Left lung (tissue), 10 donors: ENCODE data around the gene MAGEB17. TPM values are rescaled to one million over a fixed set of nuclear protein-coding genes. Genes with fewer than 3 reads are reported as not detected.

Source experiments
- ATAC-seq: fragments of 200-7000 bp; cut with Tn5 transposase; one replicate; pipeline ENCODE4 v1.9.1; 2020; ENCODE audit warnings: moderate library complexity
- DNase-seq, 4 donors: peaks; one replicate each; pipeline ENCODE4 v3.0.0-alpha.2; 2013 to 2020
- H3K27ac ChIP-seq, 2 donors: fragments of 200-600 bp; sonication (generic) in 1 of 2; one replicate each; pipeline versions ENCODE4 v1.5.0 to v1.8.0; 2020 to 2021
- H3K27me3 ChIP-seq, 2 donors: fragments of 200-600 bp; sonication (generic) in 1 of 2; one replicate each; pipeline versions ENCODE4 v1.5.0 to v1.8.0; 2020 to 2021
- H3K36me3 ChIP-seq, 2 donors: fragments of 200-600 bp; sonication (generic) in 1 of 2; one replicate each; pipeline versions ENCODE4 v1.5.0 to v1.8.0; 2020 to 2021
- H3K4me1 ChIP-seq, 2 donors: fragments of 200-600 bp; one replicate each; pipeline ENCODE4 v1.8.0; 2021
- H3K4me3 ChIP-seq, 2 donors: fragments of 200-600 bp; sonication (generic) in 1 of 2; one replicate each; pipeline versions ENCODE4 v1.5.0 to v1.8.0; 2020 to 2021; ENCODE audit warnings: mild to moderate bottlenecking in 1 of 2
- H3K9me3 ChIP-seq, 2 donors: fragments of 200-600 bp; sonication (generic) in 1 of 2; one replicate each; pipeline versions ENCODE4 v1.5.0 to v1.8.0; 2020 to 2021
- CTCF ChIP-seq, 2 donors: fragments of 200-600 bp; sonication (generic) in 1 of 2; IDR thresholded peaks; one replicate each; pipeline versions ENCODE4 v1.5.0 to v1.8.0; 2021; ENCODE audit warnings: antibody characterized with exemption in 2 of 2
- intact Hi-C, 2 donors: fragments of 100-400 bp; cut with DNase I; formaldehyde crosslinking; loops; one replicate each; pipeline versions ENCODE4 v1.11.2 to v1.14.2; 2022
- polyA plus RNA-seq, 6 donors: library from polyadenylated mRNA; unstranded; fragments of 120-200 nt; gene quantifications; one replicate each; pipeline ENCODE4 v1.2.1, GENCODE V29; 2013; ENCODE audit not compliant: insufficient read length in 6 of 6
- total RNA-seq, 2 donors: library from RNA; stranded (reverse); fragmentation: NEBNext Ultra II Directional; extraction: Animal tissue kit (Norgen Biotek cat#: 25700); gene quantifications; one replicate each; pipeline ENCODE4 v1.2.1, GENCODE V29; 2021
- donor health status: DM: no; HTN: yes; CAD: no.
- donor health status: DM: no; HTN: no; CAD: no.

The MAGEB17 gene
- total and polyA plus RNA-seq, 8 donors: 0.11 TPM; not detected in 7

- Histone ChIP-seq H3K27me3 (peaks cover 0 to 13% of the 10 kb centered on the region in 2 donors), H3K9me3 (no peaks in the 10 kb centered on the region), H3K36me3 (no peaks in the 10 kb centered on the region), H3K4me3 (no peak overlapping the region), H3K27ac (no peak overlapping the region), H3K4me1 (no peaks in the 10 kb centered on the region)
- ATAC-seq: no peak
- no peak for TF ChIP-seq CTCF (IDR thresholded peaks at IDR 0.05)
- no peak for DNase-seq
- intact Hi-C loops: no loop called here
These were observed 43.1 kb upstream of the MAGEB17 start for GRCh38 chrX:16124201-16124600.

GRCh38 chrX:16125520-16126149 is 41.6 kb upstream of the MAGEB17 start:
- DNase-seq (no peak), ATAC-seq (no peak)
- Histone ChIP-seq H3K4me1 (no peaks in the 10 kb centered on the region), H3K4me3 (no peak overlapping the region), H3K27me3 (peaks cover 0 to 13% of the 10 kb centered on the region in 2 donors), H3K27ac (no peak overlapping the region), H3K9me3 (no peaks in the 10 kb centered on the region), H3K36me3 (no peaks in the 10 kb centered on the region)
- intact Hi-C loops: no loop called here
- no peak for TF ChIP-seq CTCF (IDR thresholded peaks at IDR 0.05)

GRCh38 chrX:16130707-16131106 is 36.6 kb upstream of the MAGEB17 start:
- DNase-seq (no peak), ATAC-seq (no peak)
- no peaks in the 10 kb centered on the region for H3K9me3 ChIP-seq
- intact Hi-C loops: no loop called here
- H3K4me1 ChIP-seq: no peaks in the 10 kb centered on the region
- TF ChIP-seq CTCF (IDR thresholded peaks at IDR 0.05): no peak
- no peaks in the 10 kb centered on the region for H3K36me3 ChIP-seq
- no peak overlapping the region for H3K4me3 ChIP-seq
- H3K27me3 ChIP-seq: peaks cover 0 to 6% of the 10 kb centered on the region in 2 donors
- H3K27ac ChIP-seq: no peak overlapping the region

GRCh38 chrX:16134936-16135335 is 32.3 kb upstream of the MAGEB17 start:
- intact Hi-C loops: no loop called here
- no peak for TF ChIP-seq CTCF (IDR thresholded peaks at IDR 0.05)

GRCh38 chrX:16136080-16136479 is 31.2 kb upstream of the MAGEB17 start:
- Histone ChIP-seq H3K36me3 (no peaks in the 10 kb centered on the region), H3K9me3 (no peaks in the 10 kb centered on the region), H3K4me1 (no peaks in the 10 kb centered on the region), H3K4me3 (no peak overlapping the region), H3K27me3 (peaks cover 0 to 6% of the 10 kb centered on the region in 2 donors), H3K27ac (no peak overlapping the region)
- DNase-seq: no peak
- no peak for TF ChIP-seq CTCF (IDR thresholded peaks at IDR 0.05)
- no peak for ATAC-seq
- intact Hi-C loops: no loop called here

More at GRCh38 chrX:16134936-16135335, 32.3 kb upstream of the MAGEB17 start:
- H3K4me3 ChIP-seq: no peak overlapping the region
- H3K9me3 ChIP-seq: no peaks in the 10 kb centered on the region
- H3K27ac ChIP-seq: no peak overlapping the region
- H3K4me1 ChIP-seq: no peaks in the 10 kb centered on the region
- H3K36me3 ChIP-seq: no peaks in the 10 kb centered on the region
- no peak for ATAC-seq
- no peak for DNase-seq
- peaks cover 0 to 6% of the 10 kb centered on the region in 2 donors for H3K27me3 ChIP-seq
